ENCODE measurements around the gene GTSF1L.

GRCh38 chr20:43752051-43752360, 25.2 kb upstream of the GTSF1L start:
- TF ChIP-seq, protein P1, sequence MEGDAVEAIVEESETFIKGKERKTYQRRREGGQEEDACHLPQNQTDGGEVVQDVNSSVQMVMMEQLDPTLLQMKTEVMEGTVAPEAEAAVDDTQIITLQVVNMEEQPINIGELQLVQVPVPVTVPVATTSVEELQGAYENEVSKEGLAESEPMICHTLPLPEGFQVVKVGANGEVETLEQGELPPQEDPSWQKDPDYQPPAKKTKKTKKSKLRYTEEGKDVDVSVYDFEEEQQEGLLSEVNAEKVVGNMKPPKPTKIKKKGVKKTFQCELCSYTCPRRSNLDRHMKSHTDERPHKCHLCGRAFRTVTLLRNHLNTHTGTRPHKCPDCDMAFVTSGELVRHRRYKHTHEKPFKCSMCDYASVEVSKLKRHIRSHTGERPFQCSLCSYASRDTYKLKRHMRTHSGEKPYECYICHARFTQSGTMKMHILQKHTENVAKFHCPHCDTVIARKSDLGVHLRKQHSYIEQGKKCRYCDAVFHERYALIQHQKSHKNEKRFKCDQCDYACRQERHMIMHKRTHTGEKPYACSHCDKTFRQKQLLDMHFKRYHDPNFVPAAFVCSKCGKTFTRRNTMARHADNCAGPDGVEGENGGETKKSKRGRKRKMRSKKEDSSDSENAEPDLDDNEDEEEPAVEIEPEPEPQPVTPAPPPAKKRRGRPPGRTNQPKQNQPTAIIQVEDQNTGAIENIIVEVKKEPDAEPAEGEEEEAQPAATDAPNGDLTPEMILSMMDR (IDR thresholded peaks at IDR 0.05): no peak
- TF ChIP-seq POLR2A (IDR thresholded peaks at IDR 0.05) (no peak), EP300 (IDR thresholded peaks at IDR 0.05) (no peak)

All from upper lobe of left lung (tissue), 4 donors.